GM06990 (cell line): ENCODE data around the gene DOCK4.

Source experiments
- DNase-seq: peaks from one replicate; pipeline ENCODE4 v3.0.0-alpha.2; 2011; ENCODE audit not compliant: insufficient read length; ENCODE audit errors: extremely low read depth
- H3K27me3 ChIP-seq: replicated peaks from 2 replicates; pipeline ENCODE4 v1.6.0; 2011; ENCODE audit warnings: low read length; ENCODE audit not compliant: control insufficient read depth, insufficient read depth
- H3K36me3 ChIP-seq: 2 replicates; pipeline ENCODE4 v1.5.1; 2011; ENCODE audit warnings: low read length; ENCODE audit not compliant: control insufficient read depth, insufficient read depth
- H3K4me3 ChIP-seq: replicated peaks from 2 replicates; pipeline ENCODE4 v1.5.1; 2011; ENCODE audit warnings: low read depth, mild to moderate bottlenecking, control low read depth, low read length
- TF ChIP-seq, protein P1 (sequence below): IDR thresholded peaks from 2 replicates; pipeline ENCODE4 v1.5.1; 2011; ENCODE audit warnings: low read length, control low read depth, mild to moderate bottlenecking, inconsistent platforms; ENCODE audit not compliant: insufficient read depth, poor library complexity, severe bottlenecking

DOCK4 gene

DNA sequence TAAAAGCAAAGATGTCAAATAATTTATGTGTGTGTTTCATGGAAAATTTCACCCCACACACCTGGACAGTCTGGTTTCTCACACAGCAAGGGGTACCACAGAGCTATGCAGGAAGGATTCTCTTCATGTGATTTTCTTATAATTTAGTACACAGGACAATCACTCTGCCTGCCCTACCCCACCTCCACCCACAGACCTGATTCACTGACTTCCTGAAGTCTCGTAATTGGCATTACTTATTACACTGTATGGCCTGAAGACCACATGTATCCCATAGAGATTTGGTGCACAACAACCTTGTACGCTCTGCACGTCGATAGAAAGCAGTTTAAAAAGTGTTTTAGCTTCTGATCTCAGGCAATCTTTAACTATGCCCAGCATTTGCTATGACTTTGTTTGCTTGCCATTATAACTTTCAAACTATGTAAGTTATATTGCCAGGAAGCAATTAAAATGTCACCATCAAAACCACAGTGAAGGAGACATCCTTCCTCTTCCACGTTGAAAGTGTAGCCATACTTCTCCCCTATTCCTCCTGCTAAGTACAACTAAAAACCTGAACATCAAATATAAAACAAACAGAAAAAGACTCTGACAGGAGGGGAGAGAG is 364.5 kb downstream of the DOCK4 start:
- no peak overlapping the region for H3K4me3 ChIP-seq
- TF ChIP-seq, protein P1, sequence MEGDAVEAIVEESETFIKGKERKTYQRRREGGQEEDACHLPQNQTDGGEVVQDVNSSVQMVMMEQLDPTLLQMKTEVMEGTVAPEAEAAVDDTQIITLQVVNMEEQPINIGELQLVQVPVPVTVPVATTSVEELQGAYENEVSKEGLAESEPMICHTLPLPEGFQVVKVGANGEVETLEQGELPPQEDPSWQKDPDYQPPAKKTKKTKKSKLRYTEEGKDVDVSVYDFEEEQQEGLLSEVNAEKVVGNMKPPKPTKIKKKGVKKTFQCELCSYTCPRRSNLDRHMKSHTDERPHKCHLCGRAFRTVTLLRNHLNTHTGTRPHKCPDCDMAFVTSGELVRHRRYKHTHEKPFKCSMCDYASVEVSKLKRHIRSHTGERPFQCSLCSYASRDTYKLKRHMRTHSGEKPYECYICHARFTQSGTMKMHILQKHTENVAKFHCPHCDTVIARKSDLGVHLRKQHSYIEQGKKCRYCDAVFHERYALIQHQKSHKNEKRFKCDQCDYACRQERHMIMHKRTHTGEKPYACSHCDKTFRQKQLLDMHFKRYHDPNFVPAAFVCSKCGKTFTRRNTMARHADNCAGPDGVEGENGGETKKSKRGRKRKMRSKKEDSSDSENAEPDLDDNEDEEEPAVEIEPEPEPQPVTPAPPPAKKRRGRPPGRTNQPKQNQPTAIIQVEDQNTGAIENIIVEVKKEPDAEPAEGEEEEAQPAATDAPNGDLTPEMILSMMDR: no peak
- no peak for DNase-seq
- H3K27me3 ChIP-seq: no peaks in the 10 kb centered on the region
- no peaks in the 10 kb centered on the region for H3K36me3 ChIP-seq

DNA sequence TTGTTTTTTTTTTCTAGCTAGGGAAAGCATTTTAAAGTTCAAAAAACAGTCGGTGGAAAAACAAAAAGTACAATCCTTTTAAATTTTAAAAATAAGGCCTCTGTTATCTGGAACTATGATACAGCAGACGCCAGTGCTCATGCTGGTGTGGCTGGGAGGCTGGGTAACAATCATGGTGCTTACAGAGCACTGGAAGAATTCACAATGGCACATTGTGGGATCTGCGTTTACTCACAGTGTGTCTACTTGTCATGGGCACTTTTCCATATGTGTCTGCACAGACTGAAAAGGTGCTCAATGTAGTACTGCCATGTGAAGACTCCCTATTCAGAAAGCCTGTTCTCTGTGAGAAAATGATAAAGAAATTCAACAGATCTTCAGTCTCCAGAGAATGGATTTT is 365.7 kb downstream of the DOCK4 start:
- DNase-seq: no peak
- Histone ChIP-seq H3K27me3 (no peaks in the 10 kb centered on the region), H3K36me3 (no peaks in the 10 kb centered on the region), H3K4me3 (no peak overlapping the region)
- TF ChIP-seq, protein P1: no peak

DNA sequence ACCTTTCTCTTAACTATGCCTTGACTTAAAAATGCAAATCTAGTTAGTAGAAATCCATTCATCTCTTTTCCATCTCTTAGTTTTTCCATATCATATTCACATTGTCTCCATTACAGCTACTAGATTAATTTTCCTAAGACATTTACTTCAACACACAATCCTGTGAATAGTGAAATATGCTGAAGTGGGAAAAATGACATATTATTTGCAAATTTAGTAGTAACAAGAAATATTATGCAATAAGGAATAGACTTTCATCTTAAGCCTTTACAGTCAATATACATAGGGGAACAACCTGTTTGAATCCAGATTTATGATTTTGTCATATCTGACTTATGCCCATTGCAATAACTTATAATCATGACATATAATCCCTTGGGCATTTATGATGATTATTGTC is 366.9 kb downstream of the DOCK4 start:
- Histone ChIP-seq H3K36me3 (no peaks in the 10 kb centered on the region), H3K27me3 (no peaks in the 10 kb centered on the region), H3K4me3 (no peak overlapping the region)
- TF ChIP-seq, protein P1: no peak
- no peak for DNase-seq

DNA sequence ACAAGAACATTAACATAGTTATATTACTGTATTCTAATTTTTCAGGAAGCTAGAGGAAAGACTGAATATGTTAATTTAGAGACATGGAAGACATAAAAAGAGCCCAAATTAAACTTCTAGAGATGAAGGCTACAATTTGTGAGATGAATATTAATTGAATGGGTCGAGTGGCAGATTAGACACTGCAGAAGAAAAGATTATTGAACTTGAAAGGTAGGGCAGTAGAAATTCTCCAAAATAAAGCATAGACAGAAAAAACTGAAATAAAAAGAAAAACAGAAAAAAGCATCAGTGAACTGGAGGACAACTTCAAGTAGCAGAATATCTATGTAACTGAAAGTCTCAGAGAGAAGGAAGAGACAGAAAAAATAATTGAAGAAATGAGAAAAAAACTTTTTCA is 369.6 kb downstream of the DOCK4 start:
- DNase-seq: no peak
- no peaks in the 10 kb centered on the region for H3K36me3 ChIP-seq
- H3K27me3 ChIP-seq: no peaks in the 10 kb centered on the region
- H3K4me3 ChIP-seq: no peak overlapping the region
- TF ChIP-seq, protein P1: no peak

DNA sequence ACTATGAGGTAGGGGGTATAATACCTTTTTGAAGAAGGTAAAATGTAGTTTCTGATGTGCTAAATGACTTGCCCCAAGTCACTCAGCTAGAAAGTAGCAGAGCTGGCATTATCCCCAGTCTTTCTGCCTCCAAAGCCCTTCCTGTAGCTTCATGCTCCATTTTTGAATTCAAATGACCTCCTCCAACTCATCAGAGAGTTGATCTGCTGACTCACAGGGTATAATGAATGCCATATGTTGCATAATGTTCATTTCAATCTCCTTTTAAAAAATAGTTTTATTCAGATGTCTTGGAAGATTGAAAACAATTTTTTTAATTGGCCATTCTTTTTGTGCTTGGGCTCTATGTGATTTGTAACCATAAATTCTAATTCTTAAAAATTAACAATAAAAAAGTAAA is 371.1 kb downstream of the DOCK4 start:
- H3K27me3 ChIP-seq: no peaks in the 10 kb centered on the region
- H3K4me3 ChIP-seq: no peak overlapping the region
- TF ChIP-seq, protein P1: no peak
- no peak for DNase-seq
- H3K36me3 ChIP-seq: no peaks in the 10 kb centered on the region

DNA sequence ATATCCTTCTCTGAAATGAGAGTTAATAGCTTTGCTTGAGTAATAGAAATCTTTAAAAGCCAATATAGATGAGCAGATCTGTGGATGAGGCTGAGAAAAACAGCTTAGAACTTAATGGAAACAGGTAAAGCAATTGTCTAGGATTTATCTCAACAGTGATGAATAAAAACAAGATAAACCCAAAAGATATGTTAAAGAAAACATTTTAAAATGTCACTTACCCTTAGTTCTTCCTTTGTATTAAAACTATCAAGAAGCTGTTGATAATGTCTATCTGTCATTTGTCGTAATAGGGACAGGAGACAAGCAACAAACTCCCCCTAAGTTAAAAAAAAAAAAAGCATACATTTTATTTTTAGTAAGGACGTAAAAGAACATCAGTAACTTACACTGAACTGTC is 371.8 kb downstream of the DOCK4 start:
- no peak for DNase-seq
- no peaks in the 10 kb centered on the region for H3K27me3 ChIP-seq
- H3K36me3 ChIP-seq: no peaks in the 10 kb centered on the region
- TF ChIP-seq, protein P1: no peak
- no peak overlapping the region for H3K4me3 ChIP-seq
